ENCODE measurements around the gene UFSP1.
"Not testable (repeated sequence)": the region's sequence is repeated elsewhere in the genome, so short reads cannot be mapped to it uniquely, and the experiment has no call there.

The UFSP1 gene

DNA sequence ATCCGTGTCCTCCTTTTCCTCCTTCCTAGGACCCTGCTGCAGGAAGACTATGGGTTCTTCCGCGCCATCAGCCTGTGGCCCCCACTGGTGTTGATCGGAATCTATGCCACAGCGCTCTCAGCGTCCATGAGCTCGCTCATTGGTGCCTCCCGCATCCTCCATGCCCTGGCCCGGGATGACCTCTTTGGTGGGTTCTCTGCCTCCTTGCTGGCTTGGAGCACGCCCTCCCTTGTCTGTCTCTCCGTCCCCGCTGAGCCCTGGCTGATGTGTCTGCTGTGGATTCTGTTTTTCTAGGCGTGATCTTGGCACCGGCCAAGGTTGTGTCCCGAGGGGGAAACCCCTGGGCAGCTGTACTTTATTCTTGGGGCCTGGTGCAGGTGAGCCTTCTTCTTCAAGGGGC, 29.7 kb downstream of the UFSP1 start:
- DNase-seq (ENCODE audit: low spot score): no peak

DNA sequence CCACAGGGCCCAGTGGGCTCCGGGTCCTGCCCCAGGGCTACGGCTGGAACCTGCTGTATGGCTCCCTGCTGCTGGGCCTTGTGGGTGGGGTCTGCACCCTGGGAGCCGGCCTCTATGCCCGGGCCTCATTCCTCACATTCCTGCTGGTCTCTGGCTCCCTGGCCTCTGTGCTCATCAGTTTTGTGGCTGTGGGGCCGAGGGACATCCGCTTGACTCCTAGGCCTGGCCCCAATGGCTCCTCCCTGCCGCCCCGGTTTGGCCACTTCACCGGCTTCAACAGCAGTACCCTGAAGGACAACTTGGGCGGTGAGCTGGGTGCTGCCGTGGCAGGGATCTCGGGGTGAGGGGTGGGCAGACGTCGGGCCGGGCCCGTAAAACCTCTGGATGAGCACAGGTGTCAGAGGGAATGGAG, 32.6 kb downstream of the UFSP1 start:
- no peak for DNase-seq (ENCODE audit: low spot score)

DNA sequence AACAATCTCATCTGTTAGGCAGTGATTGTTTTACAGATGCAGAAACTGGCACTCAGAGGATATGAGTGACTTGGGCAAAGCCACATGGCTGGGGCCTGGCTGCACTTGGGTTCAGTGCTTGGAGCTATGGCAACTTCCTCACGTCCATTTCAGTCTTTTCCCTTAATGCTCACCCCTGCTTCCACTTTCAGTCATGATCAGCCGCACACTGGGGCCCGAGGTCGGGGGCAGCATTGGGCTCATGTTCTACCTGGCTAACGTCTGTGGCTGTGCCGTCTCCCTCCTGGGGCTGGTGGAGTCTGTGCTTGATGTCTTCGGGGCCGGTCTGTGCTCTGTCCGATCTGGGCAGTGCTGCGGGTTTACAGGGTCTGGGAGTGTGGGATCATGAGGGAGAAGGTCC, 34.0 kb downstream of the UFSP1 start:
- no peak for DNase-seq (ENCODE audit: low spot score)

DNA sequence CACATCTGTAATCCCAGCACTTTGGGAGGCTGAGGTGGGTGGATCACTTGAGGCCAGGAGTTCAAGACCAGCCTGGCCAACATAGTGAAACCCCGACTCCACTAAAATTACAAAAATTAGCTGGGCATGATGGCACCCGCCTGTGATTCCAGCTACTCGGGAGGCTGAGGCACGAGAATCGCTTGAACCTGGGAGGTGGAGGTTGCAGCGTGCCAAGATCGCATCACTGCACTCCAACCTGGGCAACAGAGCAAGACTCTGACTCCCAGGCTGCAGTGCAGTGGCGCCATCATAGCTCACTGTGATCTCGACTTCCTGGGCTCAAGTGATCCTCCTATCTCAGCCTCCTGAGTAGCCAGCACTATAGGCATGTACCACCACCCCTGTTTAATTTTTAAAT, 34.6 kb downstream of the UFSP1 start:
- not testable (repeated sequence) for DNase-seq (ENCODE audit: low spot score)

DNA sequence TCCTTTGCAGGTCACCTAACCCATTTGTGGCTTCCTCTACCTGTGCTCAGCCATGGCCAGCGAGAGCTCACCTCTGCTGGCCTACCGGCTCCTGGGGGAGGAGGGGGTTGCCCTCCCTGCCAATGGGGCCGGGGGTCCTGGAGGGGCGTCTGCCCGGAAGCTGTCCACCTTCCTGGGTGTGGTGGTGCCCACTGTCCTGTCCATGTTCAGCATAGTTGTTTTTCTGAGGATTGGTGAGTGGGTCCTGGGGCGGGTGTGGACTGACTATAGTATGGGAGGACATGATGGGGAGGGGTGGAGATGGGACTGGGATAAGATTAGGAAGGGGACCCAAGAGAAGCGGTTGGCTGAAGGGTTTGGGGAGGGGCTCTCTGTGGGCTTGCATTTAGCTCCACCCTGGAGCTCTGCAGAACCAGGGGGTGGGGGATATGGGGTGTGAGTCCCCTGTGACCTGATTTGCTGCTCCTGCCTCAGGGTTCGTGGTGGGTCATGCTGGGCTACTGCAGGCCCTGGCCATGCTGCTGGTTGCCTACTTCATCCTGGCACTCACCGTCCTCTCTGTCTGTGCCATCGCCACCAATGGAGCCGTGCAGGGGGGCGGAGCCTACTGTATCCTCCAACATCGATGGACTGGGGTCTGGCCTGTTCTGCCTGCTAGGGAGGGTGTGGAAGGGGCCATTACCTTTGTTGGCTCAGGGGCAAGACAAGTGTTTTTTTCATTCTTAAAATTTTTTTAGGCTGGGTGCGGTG, 35.2 kb downstream of the UFSP1 start:
- DNase-seq (ENCODE audit: low spot score): no peak

DNA sequence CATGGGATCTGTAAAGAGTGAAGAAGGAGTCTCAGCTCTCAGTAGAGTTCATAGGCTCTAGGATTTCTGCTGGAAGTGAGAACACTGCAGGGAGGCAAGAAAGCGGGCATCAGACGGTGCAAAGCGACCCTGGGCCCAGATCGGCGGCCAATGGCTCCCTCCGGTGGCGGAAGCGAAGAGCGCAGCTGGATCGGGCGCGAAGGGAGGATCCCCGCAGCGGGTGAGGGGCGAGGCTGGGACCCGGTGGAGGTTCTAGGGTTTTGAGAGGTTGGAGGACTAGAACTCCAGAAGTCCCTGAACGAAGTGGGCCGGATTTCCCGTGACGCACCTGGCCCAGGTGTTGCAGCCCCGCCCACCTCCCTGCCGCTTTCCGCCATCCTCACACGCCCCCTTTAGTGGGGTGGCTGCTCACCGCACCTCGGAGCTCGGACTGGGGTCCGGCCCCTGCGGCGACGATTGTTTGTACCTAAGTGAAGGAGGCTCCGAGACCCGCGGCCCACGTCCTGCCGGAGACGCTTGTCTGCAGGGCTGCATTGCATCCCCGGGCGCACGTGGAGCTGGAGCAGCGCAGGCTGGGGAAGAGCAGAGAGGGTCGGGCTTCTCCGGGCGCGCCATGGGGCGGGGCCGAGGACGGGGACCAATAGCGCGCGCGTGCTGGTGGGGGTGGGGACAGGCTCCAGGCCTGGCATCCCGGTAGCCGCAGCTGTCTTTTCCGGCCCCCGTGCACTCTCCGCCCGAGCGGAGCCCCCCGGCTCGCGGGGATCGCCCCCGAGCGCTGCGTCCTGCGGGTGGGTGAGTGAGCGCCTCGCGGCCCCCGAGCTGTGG, 37.3 kb downstream of the UFSP1 start, which contains the start of gene SLC12A9:
TSS of gene SLC12A9 (plus strand) at position 666 of the 825 bp plus-strand sequence. CDS start 1,485 bp downstream, outside the sequence.
- peak; percentile 88 for DNase-seq (ENCODE audit: low spot score)

DNA sequence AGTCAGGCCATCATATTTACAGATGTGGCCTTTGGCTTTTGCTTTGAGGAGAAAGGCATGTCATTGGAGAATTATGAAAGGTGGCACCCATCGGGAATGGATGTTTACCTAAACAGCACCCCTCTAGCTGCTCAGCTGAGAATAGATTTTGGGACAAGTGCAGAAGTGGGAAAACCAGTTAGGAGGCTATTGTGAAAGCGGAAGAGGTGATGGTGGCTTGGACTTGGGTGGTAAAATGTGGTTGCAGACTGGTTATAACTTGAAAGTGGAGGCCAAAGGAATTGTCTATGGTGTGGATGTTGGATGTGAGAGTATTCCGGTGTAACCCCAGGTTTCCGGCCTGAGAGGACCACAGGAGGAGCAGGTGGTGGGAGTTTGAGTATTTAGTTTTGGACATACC, 42.2 kb downstream of the UFSP1 start:
- DNase-seq (ENCODE audit: low spot score): no peak

DNA sequence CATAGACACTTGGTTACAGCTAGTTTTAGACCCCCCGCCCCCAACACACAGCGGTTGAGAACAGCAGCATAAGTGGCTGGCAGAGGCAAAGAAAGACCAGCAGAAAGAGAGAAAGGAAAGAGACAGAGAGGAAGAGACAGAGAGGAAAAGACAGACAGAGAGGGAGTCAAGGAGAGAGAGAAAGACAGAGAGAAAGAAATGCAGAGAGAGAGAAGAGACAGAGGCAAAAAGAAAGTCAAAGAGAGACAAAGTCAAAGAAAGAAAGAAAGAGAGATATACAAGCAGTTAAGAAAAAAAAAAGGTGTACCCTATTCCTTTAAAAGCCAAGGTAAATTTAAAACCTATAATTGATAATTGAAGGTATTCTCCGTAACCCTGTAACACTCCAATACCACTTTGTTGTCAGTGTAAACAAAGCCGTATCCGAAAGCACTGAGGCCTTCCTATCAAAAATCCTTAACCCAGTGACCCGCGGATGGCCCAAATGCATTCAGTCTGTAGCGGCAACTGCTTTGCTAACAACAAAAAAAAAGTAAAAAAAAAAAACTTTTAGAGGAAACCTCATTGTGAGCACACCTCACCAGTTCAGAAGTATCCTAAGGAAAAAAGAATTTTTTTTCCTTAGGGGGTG, 48.9 kb downstream of the UFSP1 start:
- no peak for DNase-seq (ENCODE audit: low spot score)

DNA sequence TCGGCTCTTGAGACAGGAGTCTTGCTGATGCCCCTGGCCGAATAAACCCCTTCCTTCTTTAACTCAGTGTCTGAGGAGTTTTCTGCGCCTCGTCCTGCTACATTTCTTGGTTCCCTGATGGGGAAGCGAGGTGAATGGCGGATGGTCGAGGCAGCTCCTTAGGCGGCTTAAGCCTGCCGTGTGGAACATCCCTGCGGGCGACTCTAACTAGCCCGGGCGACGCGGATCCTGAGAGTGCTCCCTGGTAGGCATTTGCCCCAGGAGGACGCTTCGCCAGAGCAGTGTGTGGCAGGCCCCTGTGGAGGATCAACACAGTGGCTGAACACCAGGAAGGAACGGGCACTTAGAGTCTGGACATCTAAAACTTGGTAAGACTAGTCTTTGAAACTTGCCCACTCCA, 50.2 kb downstream of the UFSP1 start:
- no peak for DNase-seq (ENCODE audit: low spot score)
